Nephron (organoid): ENCODE data around the gene FSTL4.

Source experiments
- H3K27ac Mint-ChIP-seq, 3 experiments: 2 replicates each; pipeline ENCODE4 v1.8.0; 2020; ENCODE audit warnings: mixed read lengths in 3 of 3, mild to moderate bottlenecking in 2 of 3, moderate library complexity in 1 of 3
- H3K27me3 Mint-ChIP-seq: 2 replicates; pipeline ENCODE4 v1.8.0; 2021; ENCODE audit warnings: low read depth, mild to moderate bottlenecking, moderate library complexity, mixed read lengths
- H3K36me3 Mint-ChIP-seq: 2 replicates; pipeline ENCODE4 v1.8.0; 2020; ENCODE audit warnings: low read depth, mixed read lengths
- H3K4me1 Mint-ChIP-seq: 2 replicates; pipeline ENCODE4 v1.8.0; 2020; ENCODE audit warnings: mixed read lengths
- H3K4me3 Mint-ChIP-seq, 3 experiments: 2 replicates each; pipeline ENCODE4 v1.8.0; 2020; ENCODE audit warnings: mild to moderate bottlenecking in 3 of 3, mixed read lengths in 3 of 3, moderate library complexity in 2 of 3
- H3K9me3 Mint-ChIP-seq: 2 replicates; pipeline ENCODE4 v1.8.0; 2020; ENCODE audit warnings: mixed read lengths
- TF ChIP-seq, protein P1 (sequence below), 3 experiments: fragments of 200-600 bp; sonication (generic); IDR thresholded peaks; one replicate each; pipeline ENCODE4 v1.5.0; 2021; ENCODE audit warnings: antibody characterized with exemption in 3 of 3; ENCODE audit not compliant: unreplicated experiment in 3 of 3

Gene FSTL4

GRCh38 chr5:133304178-133304577 is 308.2 kb downstream of the FSTL4 start:
- Mint-ChIP-seq H3K36me3 (no peaks in the 10 kb centered on the region), H3K27ac (no peak overlapping the region), H3K4me1 (peaks cover 5% of the 10 kb centered on the region), H3K4me3 (no peak overlapping the region), H3K27me3 (peaks cover 34% of the 10 kb centered on the region), H3K9me3 (no peaks in the 10 kb centered on the region)
- TF ChIP-seq, protein P1, sequence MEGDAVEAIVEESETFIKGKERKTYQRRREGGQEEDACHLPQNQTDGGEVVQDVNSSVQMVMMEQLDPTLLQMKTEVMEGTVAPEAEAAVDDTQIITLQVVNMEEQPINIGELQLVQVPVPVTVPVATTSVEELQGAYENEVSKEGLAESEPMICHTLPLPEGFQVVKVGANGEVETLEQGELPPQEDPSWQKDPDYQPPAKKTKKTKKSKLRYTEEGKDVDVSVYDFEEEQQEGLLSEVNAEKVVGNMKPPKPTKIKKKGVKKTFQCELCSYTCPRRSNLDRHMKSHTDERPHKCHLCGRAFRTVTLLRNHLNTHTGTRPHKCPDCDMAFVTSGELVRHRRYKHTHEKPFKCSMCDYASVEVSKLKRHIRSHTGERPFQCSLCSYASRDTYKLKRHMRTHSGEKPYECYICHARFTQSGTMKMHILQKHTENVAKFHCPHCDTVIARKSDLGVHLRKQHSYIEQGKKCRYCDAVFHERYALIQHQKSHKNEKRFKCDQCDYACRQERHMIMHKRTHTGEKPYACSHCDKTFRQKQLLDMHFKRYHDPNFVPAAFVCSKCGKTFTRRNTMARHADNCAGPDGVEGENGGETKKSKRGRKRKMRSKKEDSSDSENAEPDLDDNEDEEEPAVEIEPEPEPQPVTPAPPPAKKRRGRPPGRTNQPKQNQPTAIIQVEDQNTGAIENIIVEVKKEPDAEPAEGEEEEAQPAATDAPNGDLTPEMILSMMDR (IDR thresholded peaks at IDR 0.05; ENCODE audit: unreplicated experiment in 3 of 3), result no peak

GRCh38 chr5:133303298-133303697 is 309.0 kb downstream of the FSTL4 start:
- H3K27me3 Mint-ChIP-seq, result peaks cover 31% of the 10 kb centered on the region
- H3K36me3 Mint-ChIP-seq, result no peaks in the 10 kb centered on the region
- no peak overlapping the region for H3K27ac Mint-ChIP-seq
- TF ChIP-seq, protein P1 (IDR thresholded peaks at IDR 0.05; ENCODE audit: unreplicated experiment in 3 of 3), result no peak
- peaks cover 5% of the 10 kb centered on the region for H3K4me1 Mint-ChIP-seq
- H3K4me3 Mint-ChIP-seq, result no peak overlapping the region
- H3K9me3 Mint-ChIP-seq, result no peaks in the 10 kb centered on the region

GRCh38 chr5:133299728-133300127 is 312.6 kb downstream of the FSTL4 start:
- no peaks in the 10 kb centered on the region for H3K9me3 Mint-ChIP-seq
- no peak overlapping the region for H3K27ac Mint-ChIP-seq
- H3K27me3 Mint-ChIP-seq, result peaks cover 25% of the 10 kb centered on the region
- H3K4me3 Mint-ChIP-seq, result no peak overlapping the region
- H3K36me3 Mint-ChIP-seq, result no peaks in the 10 kb centered on the region
- H3K4me1 Mint-ChIP-seq, result no peaks in the 10 kb centered on the region
- TF ChIP-seq, protein P1 (IDR thresholded peaks at IDR 0.05; ENCODE audit: unreplicated experiment in 3 of 3), result no peak

DNA sequence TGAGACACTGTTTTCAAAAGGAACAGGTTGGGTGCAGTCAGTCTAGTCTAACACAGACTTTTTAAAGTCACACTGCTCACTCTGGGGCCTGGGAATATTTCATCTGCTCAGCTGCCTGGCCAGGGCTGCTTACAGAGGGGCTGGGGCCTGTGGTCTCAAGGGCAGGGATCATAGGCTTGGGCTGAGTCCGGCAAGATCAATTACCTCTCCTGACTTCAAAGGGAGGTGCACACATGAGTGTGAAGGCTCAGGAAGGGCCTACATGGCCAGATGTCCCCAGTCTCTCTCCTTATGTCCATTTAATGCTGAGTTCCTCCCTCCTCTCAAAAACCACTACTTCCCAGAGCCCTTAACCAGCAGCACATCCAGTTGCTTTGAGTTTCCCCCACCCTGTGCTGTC is 313.3 kb downstream of the FSTL4 start:
- H3K4me3 Mint-ChIP-seq, result no peak overlapping the region
- H3K4me1 Mint-ChIP-seq, result no peaks in the 10 kb centered on the region
- TF ChIP-seq, protein P1 (IDR thresholded peaks at IDR 0.05; ENCODE audit: unreplicated experiment in 3 of 3), result no peak
- no peak overlapping the region for H3K27ac Mint-ChIP-seq
- no peaks in the 10 kb centered on the region for H3K36me3 Mint-ChIP-seq
- no peaks in the 10 kb centered on the region for H3K9me3 Mint-ChIP-seq
- H3K27me3 Mint-ChIP-seq, result peaks cover 25% of the 10 kb centered on the region

- no peaks in the 10 kb centered on the region for H3K4me1 Mint-ChIP-seq
- TF ChIP-seq, protein P1 (IDR thresholded peaks at IDR 0.05; ENCODE audit: unreplicated experiment in 3 of 3), result no peak
- peaks cover 24% of the 10 kb centered on the region for H3K27me3 Mint-ChIP-seq
- H3K9me3 Mint-ChIP-seq, result no peaks in the 10 kb centered on the region
- H3K4me3 Mint-ChIP-seq, result no peak overlapping the region
- no peak overlapping the region for H3K27ac Mint-ChIP-seq
- H3K36me3 Mint-ChIP-seq, result no peaks in the 10 kb centered on the region
Observed at GRCh38 chr5:133298447-133298846, 313.9 kb downstream of the FSTL4 start.

DNA sequence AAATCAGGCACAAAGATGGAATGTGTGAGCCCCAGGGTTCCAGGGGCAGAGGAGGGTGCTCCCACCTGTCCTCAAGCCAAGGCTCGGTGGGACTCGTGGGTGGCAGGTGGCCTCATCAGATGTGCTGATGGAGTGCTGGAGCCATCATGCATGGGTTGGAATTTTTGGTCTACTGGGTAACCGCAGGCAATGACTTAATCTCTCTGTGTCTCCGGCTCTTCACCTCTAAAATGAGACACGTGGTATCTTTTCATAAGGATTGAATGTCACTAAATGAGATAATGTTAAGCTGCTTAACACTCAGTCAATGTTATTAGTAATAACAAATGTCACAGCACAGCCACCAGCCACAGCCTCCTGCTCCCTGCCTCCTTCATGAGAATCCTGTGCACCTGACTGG is 315.0 kb downstream of the FSTL4 start:
- Mint-ChIP-seq H3K9me3 (no peaks in the 10 kb centered on the region), H3K27ac (no peak overlapping the region), H3K36me3 (no peaks in the 10 kb centered on the region), H3K4me3 (no peak overlapping the region), H3K27me3 (peaks cover 17% of the 10 kb centered on the region), H3K4me1 (no peaks in the 10 kb centered on the region)
- TF ChIP-seq, protein P1 (IDR thresholded peaks at IDR 0.05; ENCODE audit: unreplicated experiment in 3 of 3), result no peak
